Activated T-helper 17 cell treated with anti-CD3 and anti-CD28 coated beads, Interleukin-2, amount 50 U/mL, for 72 hours (primary cell): ENCODE data around the gene EPG5. TPM values are rescaled to one million over a fixed set of nuclear protein-coding genes. Genes with fewer than 3 reads are reported as not detected.
A peak's percentile ranks its signal among the peaks of the same experiment; 100 is the strongest.
"Not testable (repeated sequence)": the region's sequence is repeated elsewhere in the genome, so short reads cannot be mapped to it uniquely, and the experiment has no call there.

Experiments
- ATAC-seq: fragments of 150-1000 bp; cut with Tn5 transposase; replicated peaks from 2 replicates; pipeline ENCODE4 v1.10.0; 2021; ENCODE audit warnings: mild to moderate bottlenecking, moderate library complexity
- H3K27ac Mint-ChIP-seq: one replicate; pipeline ENCODE4 v1.8.0; 2022; ENCODE audit warnings: mixed read lengths
- H3K27me3 Mint-ChIP-seq: one replicate; pipeline ENCODE4 v1.8.0; 2022; ENCODE audit warnings: mixed read lengths
- H3K36me3 Mint-ChIP-seq: one replicate; pipeline ENCODE4 v1.8.0; 2022; ENCODE audit warnings: low read depth, mild to moderate bottlenecking, mixed read lengths
- H3K4me1 Mint-ChIP-seq: one replicate; pipeline ENCODE4 v1.8.0; 2022; ENCODE audit warnings: mixed read lengths
- H3K4me3 Mint-ChIP-seq: one replicate; pipeline ENCODE4 v1.8.0; 2022; ENCODE audit warnings: mild to moderate bottlenecking, mixed read lengths
- H3K9me3 Mint-ChIP-seq: one replicate; pipeline ENCODE4 v1.8.0; 2022; ENCODE audit warnings: mixed read lengths
- total RNA-seq, 2 donors: library from RNA; stranded (reverse); gene quantifications; one replicate each; pipeline ENCODE4 v1.2.3, GENCODE V29; 2022

Gene EPG5
- total RNA-seq, 2 donors from 2014 or later = 22.9 to 24.0 TPM

DNA sequence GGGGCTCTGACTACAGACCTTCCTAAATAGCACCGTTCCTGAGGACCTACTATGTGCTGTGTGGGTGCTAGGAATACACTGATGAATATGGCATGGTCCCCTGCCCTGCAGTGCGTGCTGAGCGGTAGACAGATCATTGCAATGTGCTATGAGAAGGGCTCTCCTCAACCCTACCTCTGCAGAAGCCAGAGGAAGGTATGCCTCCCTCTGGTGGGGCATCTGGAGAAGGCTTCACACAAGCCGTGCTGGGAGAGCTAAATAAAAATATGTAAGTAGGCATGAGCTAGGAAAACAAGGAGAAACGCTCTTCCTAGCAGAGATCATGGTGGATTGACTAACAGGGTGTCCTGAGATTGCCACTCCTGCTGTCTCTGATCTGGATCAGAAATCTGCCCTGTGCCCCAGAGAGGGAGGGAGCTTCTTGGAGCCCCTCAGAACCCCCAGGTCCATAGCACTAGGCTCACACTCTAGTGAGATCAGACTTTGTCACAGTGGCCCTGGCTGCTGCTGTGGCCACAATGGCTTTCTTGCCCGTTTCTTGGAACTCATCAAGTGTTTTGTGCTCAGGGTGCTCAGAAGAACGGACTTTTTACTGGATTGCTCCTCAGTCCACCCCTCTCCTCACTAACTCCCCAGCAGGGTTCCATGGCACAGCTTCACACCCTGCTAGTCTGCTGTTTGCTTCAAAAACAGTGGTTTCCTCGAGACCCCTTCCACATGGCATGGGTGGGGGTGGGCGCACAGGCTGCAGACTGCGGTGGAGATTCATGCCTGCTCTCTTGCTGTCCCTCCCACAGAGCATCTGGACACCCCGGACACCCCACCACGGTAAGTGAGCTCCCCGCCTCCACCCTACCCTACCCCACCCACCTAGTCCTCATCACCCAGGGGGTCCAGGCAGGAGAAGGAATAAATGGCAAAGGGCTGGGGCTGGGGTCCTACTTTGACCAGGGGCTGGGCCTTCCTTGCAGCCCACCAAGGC, 127.4 kb downstream of the EPG5 start:
- peak; percentile 55 for ATAC-seq
- Mint-ChIP-seq H3K36me3 (no peaks in the 10 kb centered on the region), H3K27ac (no peak overlapping the region), H3K27me3 (peaks cover 35% of the 10 kb centered on the region), H3K4me1 (peaks cover 9% of the 10 kb centered on the region), H3K4me3 (no peak overlapping the region), H3K9me3 (no peaks in the 10 kb centered on the region)

DNA sequence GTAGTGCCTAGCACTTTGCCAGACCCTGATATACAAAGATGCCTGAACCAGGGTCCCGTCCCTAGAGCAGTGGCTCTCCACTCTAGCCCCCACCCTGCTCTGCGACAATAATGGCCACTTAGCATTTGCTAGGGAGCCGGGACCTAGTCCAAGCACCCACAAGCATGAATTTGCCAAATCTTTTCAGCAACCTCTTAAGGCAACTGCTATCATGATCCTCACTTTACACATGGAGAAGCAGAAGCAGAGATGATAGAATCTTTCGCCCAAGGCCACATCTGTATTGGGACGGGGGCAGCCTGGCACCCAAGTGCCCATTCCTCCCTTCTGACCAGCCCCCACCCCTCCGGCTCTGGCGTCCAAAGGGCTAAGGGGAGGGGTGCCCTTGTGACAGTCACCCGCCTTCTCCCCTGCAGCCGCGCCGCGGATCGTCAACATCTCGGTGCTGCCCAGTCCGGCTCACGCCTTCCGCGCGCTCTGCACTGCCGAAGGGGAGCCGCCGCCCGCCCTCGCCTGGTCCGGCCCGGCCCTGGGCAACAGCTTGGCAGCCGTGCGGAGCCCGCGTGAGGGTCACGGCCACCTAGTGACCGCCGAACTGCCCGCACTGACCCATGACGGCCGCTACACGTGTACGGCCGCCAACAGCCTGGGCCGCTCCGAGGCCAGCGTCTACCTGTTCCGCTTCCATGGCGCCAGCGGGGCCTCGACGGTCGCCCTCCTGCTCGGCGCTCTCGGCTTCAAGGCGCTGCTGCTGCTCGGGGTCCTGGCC, 128.6 kb downstream of the EPG5 start:
- no peak for ATAC-seq
- peaks cover 9% of the 10 kb centered on the region for H3K4me1 Mint-ChIP-seq
- H3K36me3 Mint-ChIP-seq = no peaks in the 10 kb centered on the region
- peaks cover 38% of the 10 kb centered on the region for H3K27me3 Mint-ChIP-seq
- no peaks in the 10 kb centered on the region for H3K9me3 Mint-ChIP-seq
- no peak overlapping the region for H3K27ac Mint-ChIP-seq
- H3K4me3 Mint-ChIP-seq = peak overlapping the region; percentile 46

DNA sequence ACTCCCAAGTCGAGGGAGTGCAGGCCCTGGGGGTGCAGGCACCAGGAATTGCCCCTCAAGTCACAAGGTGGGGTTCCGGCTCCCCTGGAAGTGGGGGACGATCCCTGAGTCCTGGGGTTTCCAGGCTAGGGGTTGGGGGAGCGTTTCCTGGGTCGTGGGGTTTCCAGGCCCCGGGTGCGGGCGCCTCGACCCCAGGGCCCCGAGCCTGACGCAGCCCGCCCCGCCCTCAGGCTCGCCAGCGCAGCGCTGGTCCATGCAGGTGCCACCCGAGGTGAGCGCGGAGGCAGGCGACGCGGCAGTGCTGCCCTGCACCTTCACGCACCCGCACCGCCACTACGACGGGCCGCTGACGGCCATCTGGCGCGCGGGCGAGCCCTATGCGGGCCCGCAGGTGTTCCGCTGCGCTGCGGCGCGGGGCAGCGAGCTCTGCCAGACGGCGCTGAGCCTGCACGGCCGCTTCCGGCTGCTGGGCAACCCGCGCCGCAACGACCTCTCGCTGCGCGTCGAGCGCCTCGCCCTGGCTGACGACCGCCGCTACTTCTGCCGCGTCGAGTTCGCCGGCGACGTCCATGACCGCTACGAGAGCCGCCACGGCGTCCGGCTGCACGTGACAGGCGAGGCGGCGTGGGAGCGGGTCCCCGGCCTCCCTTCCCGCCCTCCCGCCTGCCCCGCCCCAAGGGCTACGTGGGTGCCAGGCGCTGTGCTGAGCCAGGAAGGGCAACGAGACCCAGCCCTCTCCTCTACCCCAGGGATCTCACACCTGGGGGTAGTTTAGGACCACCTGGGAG, 129.7 kb downstream of the EPG5 start:
- Mint-ChIP-seq H3K4me1 (peaks cover 9% of the 10 kb centered on the region), H3K4me3 (peak overlapping the region; percentile 48)

DNA sequence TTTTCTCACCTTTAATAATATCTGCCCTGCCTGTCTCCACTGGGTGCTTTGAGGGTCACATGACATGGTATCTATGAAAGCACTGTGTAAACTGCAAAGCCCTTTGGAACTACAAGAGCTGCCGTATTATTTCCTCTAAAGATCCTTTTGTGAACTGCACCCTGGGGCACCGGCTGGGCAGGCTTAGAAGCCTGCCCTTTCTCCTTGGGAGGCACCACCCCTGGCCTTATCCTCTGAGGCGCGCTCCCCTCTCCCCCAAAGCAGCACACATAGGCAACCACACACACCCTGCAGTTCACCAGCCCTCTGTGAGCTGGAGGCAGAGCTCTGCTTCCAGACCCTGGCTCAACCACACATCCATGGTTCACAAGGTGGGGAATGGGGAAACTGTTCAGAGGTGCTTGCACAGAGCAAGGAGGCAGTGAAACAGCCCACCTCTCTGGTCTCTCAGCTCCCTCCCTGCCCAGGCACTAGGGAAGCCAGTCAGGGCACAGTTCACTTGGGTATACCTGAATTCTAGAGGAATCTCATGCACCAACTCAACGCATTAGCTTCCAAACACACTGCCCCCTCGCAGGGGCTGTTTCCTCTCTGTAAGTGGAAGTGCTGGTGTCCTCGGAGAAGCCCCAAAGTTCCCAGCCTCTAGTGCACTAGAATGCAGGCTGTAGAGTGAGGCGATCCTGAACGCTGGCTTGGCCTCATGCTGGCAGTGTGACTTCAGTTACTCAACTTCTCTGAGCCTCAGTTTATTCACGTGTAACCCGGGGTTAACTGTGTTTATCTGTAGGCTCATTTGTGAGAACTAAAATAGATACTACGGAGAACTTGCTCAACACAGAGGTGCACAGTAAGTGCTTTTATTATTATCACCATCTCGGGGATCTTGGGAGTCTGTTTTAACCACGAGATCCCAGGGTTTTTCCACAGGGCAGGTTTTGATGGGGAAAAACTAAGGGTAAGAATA, 130.6 kb downstream of the EPG5 start:
- Mint-ChIP-seq H3K9me3 (no peaks in the 10 kb centered on the region), H3K27me3 (peaks cover 38% of the 10 kb centered on the region), H3K27ac (no peak overlapping the region), H3K36me3 (no peaks in the 10 kb centered on the region), H3K4me3 (peak overlapping the region; percentile 48), H3K4me1 (peaks cover 9% of the 10 kb centered on the region)
- ATAC-seq = no peak

More for the DNA sequence above, 129.7 kb downstream of the EPG5 start:
- ATAC-seq = peak; percentile 81
- H3K27ac Mint-ChIP-seq = no peak overlapping the region
- no peaks in the 10 kb centered on the region for H3K36me3 Mint-ChIP-seq
- peaks cover 38% of the 10 kb centered on the region for H3K27me3 Mint-ChIP-seq
- H3K9me3 Mint-ChIP-seq = no peaks in the 10 kb centered on the region

DNA sequence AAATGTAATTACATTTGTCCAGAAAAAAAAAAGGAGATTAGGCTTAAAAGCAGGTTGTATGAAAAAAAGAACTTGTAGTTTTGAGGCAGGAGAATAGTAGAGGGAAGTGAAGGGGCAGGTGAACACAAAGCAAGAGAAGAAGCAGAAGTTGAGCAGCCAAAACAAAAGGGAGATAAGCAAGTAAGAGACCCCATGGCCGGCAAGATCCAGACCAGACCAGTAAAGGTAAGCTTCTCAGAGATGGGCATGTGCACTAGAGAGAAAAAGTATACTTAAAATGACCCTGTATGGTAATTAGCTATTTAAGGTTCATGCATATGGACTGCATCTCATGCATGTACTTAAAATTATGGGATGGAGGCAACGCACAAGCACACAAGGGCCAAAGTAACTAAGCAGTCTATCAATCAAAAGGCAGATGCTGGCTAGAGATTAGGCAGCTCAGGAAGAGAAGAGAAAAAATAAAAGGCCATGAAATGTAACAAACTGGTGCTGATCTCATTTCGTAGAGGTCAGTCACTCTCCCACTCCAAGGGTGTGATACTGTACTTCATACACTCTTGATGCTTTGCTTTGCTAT, 132.0 kb downstream of the EPG5 start:
- Mint-ChIP-seq H3K27me3 (peaks cover 38% of the 10 kb centered on the region), H3K4me1 (peaks cover 4% of the 10 kb centered on the region), H3K27ac (no peak overlapping the region), H3K36me3 (no peaks in the 10 kb centered on the region), H3K9me3 (no peaks in the 10 kb centered on the region), H3K4me3 (no peak overlapping the region)
- ATAC-seq = no peak

DNA sequence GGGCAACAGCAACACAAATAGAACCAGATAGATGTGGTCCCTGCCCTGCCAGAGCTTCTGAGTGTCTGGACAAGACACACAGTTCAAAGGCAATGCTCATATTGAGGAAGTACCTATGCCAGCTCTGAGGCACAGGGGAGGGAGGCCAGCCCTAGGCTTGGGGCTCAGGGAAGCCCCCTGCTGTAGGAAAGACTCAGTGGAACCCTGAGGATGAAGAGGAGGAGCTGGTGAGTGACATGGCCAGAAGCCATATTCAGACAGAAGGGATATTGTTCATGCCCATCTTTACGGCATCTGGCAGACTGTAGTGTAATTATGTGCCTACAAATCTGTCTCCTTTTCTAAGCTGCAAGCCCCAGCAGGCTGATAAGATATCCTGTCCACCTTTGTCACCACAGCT, 132.8 kb downstream of the EPG5 start:
- Mint-ChIP-seq H3K4me1 (peaks cover 4% of the 10 kb centered on the region), H3K36me3 (no peaks in the 10 kb centered on the region), H3K4me3 (no peak overlapping the region), H3K9me3 (no peaks in the 10 kb centered on the region), H3K27ac (no peak overlapping the region), H3K27me3 (peaks cover 34% of the 10 kb centered on the region)
- no peak for ATAC-seq

DNA sequence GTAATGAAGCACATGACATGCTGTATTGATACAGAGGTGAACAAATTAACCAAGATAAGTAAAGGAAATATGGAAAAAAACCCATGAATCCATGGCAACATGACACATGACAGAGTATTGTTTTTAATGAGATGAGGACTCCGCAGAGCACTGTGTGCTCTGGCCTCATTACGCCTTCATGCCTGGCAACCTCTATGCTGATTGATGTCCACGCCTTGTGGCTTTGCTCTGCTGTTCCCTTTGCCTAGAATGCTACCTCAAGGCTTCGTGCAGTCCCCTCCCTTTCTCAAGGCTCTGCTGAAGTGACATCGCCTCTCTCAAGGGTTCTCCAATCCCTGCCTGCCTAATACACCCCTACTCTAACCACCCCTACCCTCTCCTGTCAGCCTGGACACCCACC, 133.3 kb downstream of the EPG5 start:
- peaks cover 30% of the 10 kb centered on the region for H3K27me3 Mint-ChIP-seq
- no peaks in the 10 kb centered on the region for H3K36me3 Mint-ChIP-seq
- H3K9me3 Mint-ChIP-seq = no peaks in the 10 kb centered on the region
- ATAC-seq = no peak
- peaks cover 4% of the 10 kb centered on the region for H3K4me1 Mint-ChIP-seq
- no peak overlapping the region for H3K4me3 Mint-ChIP-seq
- no peak overlapping the region for H3K27ac Mint-ChIP-seq

DNA sequence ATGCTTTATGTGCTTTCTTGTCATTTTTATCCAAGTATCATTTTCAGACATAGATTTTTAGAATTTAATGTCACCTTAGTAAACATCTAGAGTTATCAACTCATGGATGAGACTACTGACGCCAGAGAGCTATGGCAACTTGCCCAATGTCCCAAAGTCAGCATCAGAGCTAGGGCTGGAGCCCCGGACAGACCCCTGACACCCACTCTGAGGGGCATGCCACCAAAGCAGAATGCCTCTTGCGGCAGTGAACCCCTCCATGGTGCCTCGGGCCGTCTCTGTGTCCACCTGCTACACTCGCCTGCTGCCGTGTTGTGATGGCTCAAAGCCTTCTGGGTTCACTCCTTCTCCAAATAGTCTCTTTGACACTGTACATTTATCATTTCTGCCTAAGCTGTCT, 136.2 kb downstream of the EPG5 start:
- H3K27ac Mint-ChIP-seq = no peak overlapping the region
- no peak for ATAC-seq
- no peaks in the 10 kb centered on the region for H3K9me3 Mint-ChIP-seq
- H3K4me3 Mint-ChIP-seq = no peak overlapping the region
- H3K27me3 Mint-ChIP-seq = peaks cover 15% of the 10 kb centered on the region
- H3K4me1 Mint-ChIP-seq = no peaks in the 10 kb centered on the region
- no peaks in the 10 kb centered on the region for H3K36me3 Mint-ChIP-seq

DNA sequence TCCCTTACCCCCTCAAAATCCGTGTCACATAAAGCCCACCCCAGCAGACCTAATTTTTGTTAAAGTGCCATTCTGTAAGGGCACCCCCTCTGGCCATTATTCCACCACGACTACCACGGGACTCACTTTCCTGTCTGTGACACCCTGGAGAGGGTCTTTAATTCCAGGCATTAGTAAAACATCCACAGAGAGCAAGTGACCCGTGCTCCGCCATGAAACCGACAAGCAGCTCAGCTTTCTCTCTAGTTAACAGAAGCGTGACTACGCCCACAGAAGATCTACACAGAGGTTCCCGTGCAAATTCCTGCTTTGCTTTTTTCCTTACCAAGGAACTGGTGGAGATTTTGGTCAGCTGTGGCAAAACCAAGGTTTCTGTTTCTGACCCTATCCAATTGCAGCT, 137.3 kb downstream of the EPG5 start:
- Mint-ChIP-seq H3K36me3 (no peaks in the 10 kb centered on the region), H3K4me1 (no peaks in the 10 kb centered on the region), H3K4me3 (no peak overlapping the region), H3K27me3 (peaks cover 5% of the 10 kb centered on the region), H3K27ac (no peak overlapping the region), H3K9me3 (no peaks in the 10 kb centered on the region)
- no peak for ATAC-seq

DNA sequence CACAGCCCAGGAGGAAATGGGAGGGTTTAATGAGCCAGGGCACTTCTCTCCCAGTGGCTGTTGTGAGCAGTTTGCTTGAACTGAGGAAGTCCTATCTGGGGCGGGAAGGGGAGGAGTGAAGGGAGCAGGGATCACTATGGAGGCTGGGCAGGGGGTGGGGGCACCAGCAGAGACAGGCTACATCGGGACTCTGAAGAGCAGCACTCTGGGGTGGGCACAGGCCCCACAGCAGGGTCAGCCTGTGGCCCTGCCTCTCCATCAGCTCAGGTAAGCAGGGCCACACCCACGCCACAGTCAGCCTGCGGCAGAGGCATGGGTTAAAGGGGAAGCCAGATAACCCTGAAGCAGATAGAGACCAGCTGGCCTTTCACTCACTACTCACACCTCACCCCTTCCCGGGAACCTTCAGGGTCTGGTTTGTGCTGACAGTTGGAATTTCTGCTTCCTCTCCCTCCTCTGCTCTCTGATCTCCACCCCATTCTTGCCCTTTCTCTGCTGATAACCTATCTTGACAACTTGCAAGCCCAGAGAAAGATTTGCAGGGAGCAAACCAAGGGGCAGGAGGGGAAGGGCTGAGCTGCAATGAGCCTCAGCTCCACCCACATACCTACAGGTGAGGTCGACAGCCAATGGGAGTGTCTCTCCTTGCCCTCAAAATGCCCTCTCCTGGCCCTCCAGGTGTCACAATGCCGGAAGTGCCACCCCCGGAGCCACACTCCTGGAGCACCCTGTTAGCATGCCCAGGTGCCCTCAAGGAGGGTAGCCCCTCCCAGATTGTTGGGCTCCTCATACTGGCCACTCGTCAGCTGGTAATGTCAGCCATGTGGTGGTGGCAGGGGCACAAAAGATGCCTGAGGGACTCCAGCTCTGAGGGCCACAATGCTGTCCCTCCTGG, 138.0 kb downstream of the EPG5 start:
- Mint-ChIP-seq H3K27me3 (peaks cover 2% of the 10 kb centered on the region), H3K4me3 (no peak overlapping the region), H3K27ac (no peak overlapping the region), H3K4me1 (no peaks in the 10 kb centered on the region), H3K36me3 (no peaks in the 10 kb centered on the region), H3K9me3 (no peaks in the 10 kb centered on the region)
- ATAC-seq = no peak

DNA sequence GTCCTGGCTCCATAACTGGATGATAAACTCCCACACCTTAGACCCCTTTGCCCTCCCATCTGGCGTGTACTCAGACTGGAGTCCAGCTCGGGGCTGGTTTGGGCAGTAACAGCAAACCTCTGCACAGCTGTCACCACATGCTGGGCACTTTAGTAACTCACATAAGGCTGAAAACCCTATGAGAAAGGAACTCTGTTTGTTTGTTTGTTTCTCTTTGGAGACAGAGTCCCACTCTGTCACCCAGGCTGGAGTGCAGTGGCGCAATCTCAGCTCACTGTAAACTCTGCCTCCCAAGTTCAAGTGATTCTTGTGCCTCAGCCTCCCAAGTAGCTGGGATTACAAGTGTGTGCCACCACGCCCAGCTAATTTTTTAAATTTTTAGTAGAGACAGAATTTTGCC, 140.4 kb downstream of the EPG5 start:
- not testable (repeated sequence) for ATAC-seq, H3K4me3 Mint-ChIP-seq, H3K27me3 Mint-ChIP-seq, H3K36me3 Mint-ChIP-seq, H3K9me3 Mint-ChIP-seq, H3K27ac Mint-ChIP-seq, H3K4me1 Mint-ChIP-seq

DNA sequence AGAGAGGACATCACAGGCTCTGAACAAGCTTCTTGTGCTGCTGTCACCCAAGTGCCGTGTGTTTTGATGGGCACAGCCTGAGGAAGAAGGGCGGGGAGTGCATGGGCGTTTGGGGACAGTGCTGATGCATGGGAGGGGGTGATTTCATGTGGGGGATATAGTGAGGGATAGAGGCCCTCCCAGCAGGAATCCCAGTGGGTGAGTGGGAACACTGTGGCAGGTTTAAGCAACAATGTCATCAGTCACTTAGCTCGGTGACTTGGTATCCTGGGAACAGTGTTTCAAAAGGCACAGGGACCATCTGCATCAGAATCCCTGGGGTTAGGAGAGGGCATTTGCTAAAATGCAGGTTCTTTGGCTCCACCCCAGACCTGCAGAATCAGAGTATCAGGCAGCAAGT, 141.0 kb downstream of the EPG5 start:
- Mint-ChIP-seq H3K27me3 (no peaks in the 10 kb centered on the region), H3K4me3 (no peak overlapping the region), H3K4me1 (no peaks in the 10 kb centered on the region), H3K36me3 (no peaks in the 10 kb centered on the region), H3K9me3 (no peaks in the 10 kb centered on the region), H3K27ac (no peak overlapping the region)
- no peak for ATAC-seq
